PC-9 (cell line): ENCODE data around the gene POLD4. TPM values are rescaled to one million over a fixed set of nuclear protein-coding genes. Genes with fewer than 3 reads are reported as not detected.

Experiments
- BruUV-seq: library from RNA; stranded (reverse); fragments of 400-500 nt; replicated peaks from 2 replicates; lab custom pipeline; 2021; lab: Mats Ljungman, UMichigan
- CTCF ChIA-PET: fragments of 300-600 bp; sonication (Branson Sonifier 250); formaldehyde crosslinking; loops from one replicate; lab custom pipeline; 2022; ENCODE audit warnings: antibody characterized with exemption; lab: Charles Lee
- POLR2A ChIA-PET: fragments of 300-600 bp; sonication (Branson Sonifier 250); formaldehyde crosslinking; loops from one replicate; lab custom pipeline; 2022; ENCODE audit warnings: antibody characterized with exemption; ENCODE audit not compliant: unreplicated experiment; lab: Charles Lee
- DNase-seq, 2 experiments: peaks; one replicate each; pipeline versions ENCODE4 v3.0.0 to v3.0.0-alpha.2; 2015 to 2022; ENCODE audit warnings: mixed read lengths in 1 of 2
- H2AFZ ChIP-seq: fragments of 200-600 bp; sonication (generic); 2 replicates; pipeline ENCODE4 v1.8.1; 2017; ENCODE audit warnings: antibody characterized with exemption
- H3F3A ChIP-seq: fragments of 200-600 bp; sonication (generic); 2 replicates; pipeline ENCODE4 v1.8.1; 2017; ENCODE audit warnings: antibody characterized with exemption, mild to moderate bottlenecking, low read depth; ENCODE audit not compliant: insufficient read depth
- H3K27ac ChIP-seq: fragments of 200-600 bp; sonication (generic); 2 replicates; pipeline ENCODE4 v1.6.1; 2016; ENCODE audit warnings: mixed run types
- H3K27me3 ChIP-seq: fragments of 200-600 bp; sonication (generic); 2 replicates; pipeline ENCODE4 v1.6.1; 2016; ENCODE audit warnings: low read depth, mixed run types; ENCODE audit not compliant: insufficient read depth
- H3K36me3 ChIP-seq: fragments of 200-600 bp; sonication (generic); 2 replicates; pipeline ENCODE4 v1.6.1; 2016; ENCODE audit warnings: low read depth, mixed run types
- H3K4me1 ChIP-seq: fragments of 200-600 bp; sonication (generic); replicated peaks from 2 replicates; pipeline ENCODE4 v1.6.1; 2016; ENCODE audit warnings: mixed run types; ENCODE audit not compliant: insufficient read depth
- H3K4me2 ChIP-seq: fragments of 200-600 bp; sonication (generic); 2 replicates; pipeline ENCODE4 v1.6.1; 2017; ENCODE audit warnings: mixed run types
- H3K4me3 ChIP-seq: fragments of 200-600 bp; sonication (generic); 2 replicates; pipeline ENCODE4 v1.6.1; 2016; ENCODE audit warnings: mixed run types
- H3K79me2 ChIP-seq: fragments of 200-600 bp; sonication (generic); 2 replicates; pipeline ENCODE4 v1.6.1; 2017; ENCODE audit warnings: low read depth, mixed run types
- H3K9me2 ChIP-seq: fragments of 200-600 bp; sonication (generic); 2 replicates; pipeline ENCODE4 v1.8.1; 2017; ENCODE audit warnings: mild to moderate bottlenecking; ENCODE audit not compliant: insufficient read depth
- H3K9me3 ChIP-seq: fragments of 200-600 bp; sonication (generic); 2 replicates; pipeline ENCODE4 v1.8.1; 2016; ENCODE audit warnings: low read depth; ENCODE audit not compliant: insufficient read depth
- H4K20me1 ChIP-seq: fragments of 200-600 bp; sonication (generic); 2 replicates; pipeline ENCODE4 v1.8.1; 2017; ENCODE audit not compliant: insufficient read depth
- CTCF ChIP-seq: fragments of 200-600 bp; sonication (generic); conservative IDR thresholded peaks from 2 replicates; pipeline ENCODE4 v1.6.1; 2017; ENCODE audit warnings: mixed run types, antibody characterized with exemption, mild to moderate bottlenecking, moderate library complexity
- EZH2 ChIP-seq: fragments of 200-600 bp; sonication (generic); IDR thresholded peaks from 2 replicates; pipeline ENCODE4 v1.8.0; 2017; ENCODE audit warnings: antibody characterized with exemption, low read depth
- intact Hi-C: fragments of 100-400 bp; cut with micrococcal nuclease; formaldehyde crosslinking; loops from one replicate; pipeline ENCODE4 v1.10.0; 2022; ENCODE audit not compliant: unreplicated experiment
- total RNA-seq: library from RNA; stranded (reverse); gene quantifications from 2 replicates; pipeline ENCODE4 v1.2.3, GENCODE V29; 2021

Gene POLD4
- total RNA-seq, 1 experiment from 2014 or later, result 67.1 TPM

DNA sequence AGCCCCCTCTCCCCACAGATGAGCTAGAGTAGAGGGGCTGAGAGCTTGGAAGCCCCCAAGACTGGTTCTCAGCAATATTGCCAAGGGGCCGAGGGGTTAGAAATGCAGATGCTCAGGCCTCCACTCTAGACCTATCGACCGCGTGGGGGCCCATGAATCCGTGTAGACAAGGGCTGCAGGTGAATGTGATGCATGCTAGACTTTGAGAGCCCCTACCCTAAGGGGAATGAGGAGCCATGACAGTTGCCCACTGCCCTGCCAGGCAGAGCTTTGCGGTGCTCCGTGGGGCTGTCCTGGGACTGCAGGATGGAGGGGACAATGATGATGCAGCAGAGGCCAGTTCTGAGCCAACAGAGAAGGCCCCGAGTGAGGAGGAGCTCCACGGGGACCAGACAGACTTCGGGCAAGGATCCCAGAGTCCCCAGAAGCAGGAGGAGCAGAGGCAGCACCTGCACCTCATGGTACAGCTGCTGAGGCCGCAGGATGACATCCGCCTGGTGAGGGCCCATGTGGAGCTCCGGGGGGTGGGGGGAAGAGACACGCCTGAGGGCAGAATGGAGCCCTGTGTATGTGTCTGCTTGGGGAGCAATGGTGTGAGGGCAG lies 48.7 kb downstream of the POLD4 start:
- no peaks in the 10 kb centered on the region for H4K20me1 ChIP-seq
- H2AFZ ChIP-seq, result peak overlapping the region; percentile 71; the same call in 1 of the 2 replicates
- H3K4me3 ChIP-seq, result peak overlapping the region; percentile 90
- intact Hi-C loops, result no loop called here
- H3K4me1 ChIP-seq, result peaks cover 29% of the 10 kb centered on the region
- TF ChIP-seq CTCF (no peak), EZH2 (no peak)
- no peaks in the 10 kb centered on the region for H3K27me3 ChIP-seq
- CTCF ChIA-PET, result interaction anchor here (0.5 to 0.6 kb wide), 2 partner anchors 84 to 268 kb away, joined by 3 to 5 read pairs; no protein-coding TSS in a partner anchor
- peaks cover 27% of the 10 kb centered on the region for H3K79me2 ChIP-seq
- no peak for DNase-seq
- no TSS peak for BruUV-seq
- H3F3A ChIP-seq, result peaks cover 32% of the 10 kb centered on the region
- POLR2A ChIA-PET, result interaction anchor here (0.6 to 1.8 kb wide), 2 partner anchors 13 to 17 kb away, joined by 5 to 9 read pairs; no protein-coding TSS in a partner anchor
- H3K36me3 ChIP-seq, result peaks cover 8% of the 10 kb centered on the region
- no peaks in the 10 kb centered on the region for H3K9me2 ChIP-seq
- peak overlapping the region; percentile 97 for H3K4me2 ChIP-seq
- no peaks in the 10 kb centered on the region for H3K9me3 ChIP-seq
- no peak overlapping the region for H3K27ac ChIP-seq

GRCh38 chr11:67303835-67304411 lies 49.4 kb downstream of the POLD4 start:
- POLR2A ChIA-PET, result interaction anchor here (0.6 to 1.8 kb wide), 4 partner anchors 9 to 18 kb away, joined by 3 to 13 read pairs (median 7); no protein-coding TSS in a partner anchor
- CTCF ChIA-PET, result interaction anchor here (1.6 kb wide), 1 partner anchor 14 kb away, joined by 11 read pairs; no protein-coding TSS in a partner anchor
- Histone ChIP-seq H4K20me1 (no peaks in the 10 kb centered on the region), H3K4me3 (peak overlapping the region; percentile 90), H3F3A (peaks cover 26% of the 10 kb centered on the region), H3K4me2 (peak overlapping the region; percentile 97), H3K4me1 (peaks cover 29% of the 10 kb centered on the region), H3K27me3 (no peaks in the 10 kb centered on the region), H3K9me3 (no peaks in the 10 kb centered on the region), H3K79me2 (peaks cover 27% of the 10 kb centered on the region), H3K27ac (peak overlapping the region; percentile 68), H3K9me2 (no peaks in the 10 kb centered on the region), H2AFZ (peak overlapping the region; percentile 71), H3K36me3 (peaks cover 4% of the 10 kb centered on the region)
- intact Hi-C loops, result loop anchor here (1.0 to 2.0 kb wide), 2 partner anchors 8 to 15 kb away; partner anchors contain the start of gene ANKRD13D
- DNase-seq, result peak; percentile 59 to 78
- TSS peak; percentile 55 for BruUV-seq
- TF ChIP-seq CTCF, result no peak
- TF ChIP-seq EZH2, result no peak

DNA sequence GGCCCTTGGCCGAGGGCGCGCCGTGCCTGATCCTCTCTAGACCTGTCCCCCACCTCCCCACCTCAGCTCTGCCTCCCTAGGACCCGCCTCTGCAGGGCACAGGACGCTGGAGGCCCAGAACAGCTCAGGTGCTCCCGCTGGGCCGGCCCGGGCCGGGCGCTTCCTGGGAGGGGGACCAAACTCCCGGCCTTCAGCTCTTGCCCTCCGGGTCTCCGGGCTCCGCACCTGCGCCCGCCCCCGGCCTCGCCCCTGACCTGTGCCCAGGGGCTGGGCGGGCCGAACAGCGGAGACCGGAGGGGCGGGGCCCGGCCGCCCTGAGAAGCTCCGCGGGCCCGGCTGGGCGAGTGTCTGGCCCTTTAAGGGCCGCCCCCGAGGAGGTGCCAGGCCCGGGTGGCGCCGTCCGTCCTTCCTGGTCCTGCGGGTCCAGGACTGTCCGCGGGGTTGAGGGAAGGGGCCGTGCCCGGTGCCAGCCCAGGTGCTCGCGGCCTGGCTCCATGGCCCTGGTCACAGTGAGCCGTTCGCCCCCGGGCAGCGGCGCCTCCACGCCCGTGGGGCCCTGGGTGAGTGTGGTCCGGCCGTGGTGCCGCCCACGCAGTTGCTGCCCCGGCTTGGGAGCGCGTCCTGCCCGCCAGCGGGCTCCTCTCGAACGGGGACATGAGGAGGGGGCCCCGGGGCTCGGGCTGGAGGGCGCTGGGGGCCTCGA lies 50.1 kb downstream of the POLD4 start, which contains the start of gene SSH3:
Gene SSH3 (plus strand): TSS at position 399 of the 703 bp plus-strand sequence. CDS start 96 bp downstream, at position 495.
- TF ChIP-seq CTCF (no peak), EZH2 (no peak)
- intact Hi-C loops, result loop anchor here (1.0 to 2.0 kb wide), 2 partner anchors 9 to 14 kb away; partner anchors contain the start of gene ANKRD13D

More for the DNA sequence above, 50.1 kb downstream of the POLD4 start, which contains the start of gene SSH3:
- no peaks in the 10 kb centered on the region for H3K27me3 ChIP-seq
- H3K4me1 ChIP-seq, result peaks cover 29% of the 10 kb centered on the region
- no peaks in the 10 kb centered on the region for H4K20me1 ChIP-seq
- peak within 1 kb of the TSS; percentile 68 for H3K27ac ChIP-seq
- no TSS peak for BruUV-seq
- ChIA-PET CTCF (interaction anchor here (0.6 to 1.6 kb wide), 4 partner anchors 10 to 64 kb away, joined by 4 to 11 read pairs (median 8); no protein-coding TSS in a partner anchor), POLR2A (interaction anchor here (0.6 to 1.8 kb wide), 11 partner anchors 9 to 1587 kb away, joined by 3 to 13 read pairs (median 4); no protein-coding TSS in a partner anchor)
- no peaks in the 10 kb centered on the region for H3K9me3 ChIP-seq
- H3K79me2 ChIP-seq, result peaks cover 27% of the 10 kb centered on the region
- H3F3A ChIP-seq, result peaks cover 21% of the 10 kb centered on the region
- peak within 1 kb of the TSS; percentile 97 for H3K4me2 ChIP-seq
- DNase-seq, result peak; percentile 81 to 96
- no peaks in the 10 kb centered on the region for H3K9me2 ChIP-seq
- peaks cover 10% of the 10 kb centered on the region for H3K36me3 ChIP-seq
- peak within 1 kb of the TSS; percentile 90 for H3K4me3 ChIP-seq
- H2AFZ ChIP-seq, result peak within 1 kb of the TSS; percentile 71
